ENCODE data around the gene FAM131C.
"Not testable (repeated sequence)": the region's sequence is repeated elsewhere in the genome, so short reads cannot be mapped to it uniquely, and the experiment has no call there.

The FAM131C gene

DNA sequence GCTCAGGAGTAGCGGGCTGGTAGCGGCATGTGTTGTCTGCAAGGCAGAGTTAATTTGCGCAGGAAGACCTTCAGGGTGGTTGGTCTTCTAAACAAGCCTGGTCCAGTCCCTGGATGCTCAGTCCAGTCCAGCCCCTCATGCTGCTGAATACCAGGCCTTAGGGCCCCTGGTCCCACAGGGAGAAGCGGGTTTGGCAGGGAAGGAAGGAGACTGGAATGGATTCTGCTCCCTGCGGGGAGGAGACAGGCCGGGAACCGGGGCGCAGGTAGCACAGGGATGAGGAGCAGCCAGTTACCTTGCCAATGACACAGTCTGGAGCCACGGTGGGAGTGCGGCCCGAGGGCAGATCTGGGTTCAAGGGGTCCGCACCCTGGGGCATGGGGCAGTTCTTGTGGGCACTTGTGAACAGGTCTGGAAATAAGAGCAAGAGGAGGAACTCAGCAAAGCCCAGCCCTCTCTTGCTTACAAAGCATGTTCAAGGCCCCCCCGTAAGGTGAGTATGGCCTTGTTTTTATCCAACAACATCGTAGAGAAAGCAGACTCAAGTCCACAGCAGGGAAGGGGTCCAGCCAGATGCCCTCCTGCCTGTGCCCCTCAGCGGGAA is 10.1 kb downstream of the FAM131C start:
- no peak for FAIRE-seq
- DNase-seq (ENCODE audit: extremely low spot score, insufficient read length, low read depth): no peak

DNA sequence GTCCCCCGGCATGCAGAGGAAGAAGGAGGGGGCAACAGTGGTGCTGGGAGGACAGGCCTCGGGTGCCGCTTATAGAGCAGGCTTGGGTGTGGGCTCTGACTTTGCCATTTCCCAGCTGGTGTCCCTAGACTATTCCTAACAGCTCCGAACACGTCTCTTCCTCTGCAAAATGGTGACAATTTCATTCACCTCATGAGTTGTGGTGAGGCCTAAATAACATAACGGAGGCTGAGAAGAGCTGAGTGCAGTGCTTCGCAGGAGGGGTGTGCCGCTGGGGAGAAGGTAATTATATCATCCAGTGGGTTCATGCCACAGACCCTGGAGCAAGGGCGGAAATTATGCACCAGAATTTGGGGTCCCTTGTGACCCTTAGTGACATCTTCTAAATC is 10.8 kb downstream of the FAM131C start:
- DNase-seq (ENCODE audit: extremely low spot score, insufficient read length, low read depth); FAIRE-seq: not testable (repeated sequence)

DNA sequence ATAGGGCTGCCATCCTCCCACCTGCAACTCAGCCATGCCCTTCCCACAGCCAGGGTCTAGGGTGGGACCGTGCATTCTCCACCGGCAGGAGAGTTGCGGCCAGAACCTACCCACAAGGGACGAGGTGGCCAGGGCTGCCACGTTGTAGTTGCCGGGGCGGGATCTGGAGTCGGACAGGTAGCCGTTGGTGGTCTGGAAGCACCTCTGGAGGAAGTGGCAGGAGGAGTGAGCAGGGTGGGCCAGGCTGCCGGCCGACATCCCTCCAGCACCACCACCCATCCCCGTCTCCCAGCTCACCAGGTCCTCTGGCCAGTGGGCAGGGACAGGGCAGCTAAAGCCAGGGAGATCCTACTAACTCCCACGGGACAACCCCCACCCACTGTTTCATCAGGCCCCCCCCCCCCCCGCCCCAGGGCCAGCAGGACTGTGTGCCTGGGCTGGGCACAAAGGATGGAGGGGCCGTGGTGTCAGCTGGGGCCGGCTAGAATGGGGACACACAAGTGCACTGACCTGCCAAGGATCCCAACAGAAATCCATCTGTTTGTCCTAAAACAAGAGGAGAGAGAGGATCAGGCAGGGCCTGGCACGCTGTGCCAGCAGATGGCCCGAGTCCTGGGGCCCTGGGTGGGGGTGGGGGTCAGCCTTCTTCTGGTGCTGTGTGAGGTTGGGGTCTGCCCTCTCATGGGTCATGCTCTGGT is 11.3 kb downstream of the FAM131C start:
- not testable (repeated sequence) for DNase-seq (ENCODE audit: extremely low spot score, insufficient read length, low read depth); FAIRE-seq

DNA sequence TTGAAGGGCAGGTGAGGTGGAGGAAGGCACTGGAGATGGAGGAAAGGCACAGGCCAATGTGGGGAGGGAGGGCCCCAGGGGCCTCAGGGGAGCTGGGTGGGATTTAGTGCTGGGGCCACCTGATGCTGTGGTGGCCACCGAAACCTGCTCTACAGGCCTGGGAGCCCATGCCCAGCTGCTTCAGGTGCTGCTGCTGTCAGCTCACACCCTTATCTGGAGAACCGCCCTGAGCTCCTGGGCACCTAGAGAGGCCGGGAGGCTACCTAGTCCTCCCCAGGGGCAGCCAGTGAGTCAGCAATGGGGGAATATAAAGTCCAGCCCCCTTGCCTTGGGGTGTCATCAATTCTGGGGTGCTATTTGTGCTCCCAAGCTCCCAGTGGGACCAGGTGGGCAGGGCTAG is 12.2 kb downstream of the FAM131C start:
- DNase-seq (ENCODE audit: extremely low spot score, insufficient read length, low read depth) (no peak), FAIRE-seq (no peak)

DNA sequence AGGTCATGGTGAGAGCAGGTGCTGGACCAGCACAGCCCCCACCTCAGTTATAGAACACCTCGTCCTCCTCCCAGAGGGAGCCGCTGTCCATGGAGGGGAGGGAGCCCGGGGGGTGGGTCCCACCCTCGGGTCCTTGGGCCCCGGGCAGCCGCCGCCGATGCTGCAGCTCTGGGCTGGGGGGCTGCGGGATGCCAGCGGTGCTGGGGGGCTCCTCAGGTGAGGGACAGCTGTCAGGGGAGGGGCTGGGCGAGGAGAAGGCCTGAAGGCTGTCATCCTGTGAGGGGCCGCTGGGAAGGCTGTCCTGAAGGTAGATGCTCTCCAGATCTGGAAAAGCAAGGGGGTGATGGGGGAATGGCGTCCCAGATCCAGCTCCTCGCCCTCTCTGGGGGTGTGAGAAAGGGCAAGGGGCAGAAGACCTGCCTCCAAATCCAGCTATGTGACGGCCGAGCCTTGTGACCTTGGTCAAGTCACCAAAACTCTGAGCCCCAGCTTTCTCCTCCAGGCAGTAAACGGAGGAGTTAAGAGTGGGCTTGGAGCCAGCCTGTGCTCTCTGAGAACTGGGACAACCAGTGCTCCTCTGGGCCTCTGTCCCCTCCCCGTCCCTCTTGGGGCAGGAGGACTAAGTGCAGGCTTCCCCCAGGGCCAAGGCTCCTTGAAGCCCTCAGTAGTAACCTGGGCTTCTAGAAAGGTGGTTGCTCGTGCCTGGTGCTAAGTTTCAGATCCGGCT is 14.9 kb downstream of the FAM131C start:
- not testable (repeated sequence) for DNase-seq (ENCODE audit: extremely low spot score, insufficient read length, low read depth); FAIRE-seq

DNA sequence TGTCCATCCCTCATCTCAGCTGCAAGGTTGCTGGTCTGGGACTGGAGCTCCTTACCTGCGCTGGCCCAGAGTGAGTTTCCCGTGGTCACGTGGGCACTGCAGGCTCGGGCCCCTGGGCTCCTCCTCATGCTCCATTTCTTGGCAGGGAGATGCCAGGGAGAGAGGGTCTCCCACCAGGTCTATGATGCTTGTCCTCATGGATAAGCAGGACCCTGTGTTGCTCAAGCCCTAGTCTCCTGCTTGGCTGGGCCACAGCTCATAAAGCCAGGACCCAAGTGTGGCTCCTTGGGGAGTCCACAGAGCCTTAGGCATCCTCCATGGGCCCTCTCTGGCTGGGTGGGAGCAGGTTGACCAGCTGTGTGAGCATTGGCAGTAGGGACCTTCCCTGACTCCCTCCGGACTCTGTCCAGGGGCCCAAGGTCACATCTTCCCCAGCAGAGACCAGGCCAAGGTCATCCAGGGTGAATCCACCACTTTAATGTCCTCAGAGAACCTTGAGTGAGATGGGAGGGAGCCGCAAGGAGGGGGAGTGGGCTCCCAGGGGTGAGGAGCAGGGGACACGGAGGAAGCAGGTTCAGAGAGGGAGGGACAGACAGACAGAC is 16.0 kb downstream of the FAM131C start:
- not testable (repeated sequence) for FAIRE-seq

DNA sequence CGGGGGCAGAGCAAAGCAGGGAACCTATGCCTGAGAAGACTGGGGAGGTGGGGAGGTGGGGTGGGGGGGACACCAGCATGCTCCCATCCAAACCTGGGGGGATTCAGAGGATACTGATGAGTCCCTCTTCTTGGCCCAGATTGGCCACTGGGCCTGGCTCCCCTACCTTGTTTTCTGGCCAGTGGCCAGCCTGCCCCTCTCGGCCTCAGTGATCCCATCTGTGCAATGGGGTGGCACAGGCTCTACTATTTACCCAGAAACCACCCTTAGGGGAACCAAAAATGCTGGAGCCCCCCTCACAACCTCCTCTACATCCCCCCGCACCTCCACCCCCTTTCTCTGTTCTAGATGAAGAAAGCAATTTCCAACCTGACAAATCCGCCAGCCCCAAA is 16.9 kb downstream of the FAM131C start:
- not testable (repeated sequence) for DNase-seq (ENCODE audit: extremely low spot score, insufficient read length, low read depth); FAIRE-seq

More for the DNA sequence above, 16.0 kb downstream of the FAM131C start:
- not testable (repeated sequence) for DNase-seq (ENCODE audit: extremely low spot score, insufficient read length, low read depth)

GRCh38 chr1:16055613-16056520 is 17.6 kb downstream of the FAM131C start:
- DNase-seq (ENCODE audit: extremely low spot score, insufficient read length, low read depth): peak; percentile 84
- FAIRE-seq: peak; percentile 71

GRCh38 chr1:16054598-16055540 is 18.6 kb downstream of the FAM131C start:
- DNase-seq (ENCODE audit: extremely low spot score, insufficient read length, low read depth): no peak
- FAIRE-seq: no peak

GRCh38 chr1:16053781-16054502 is 19.5 kb downstream of the FAM131C start:
- no peak for DNase-seq (ENCODE audit: extremely low spot score, insufficient read length, low read depth)
- no peak for FAIRE-seq

DNA sequence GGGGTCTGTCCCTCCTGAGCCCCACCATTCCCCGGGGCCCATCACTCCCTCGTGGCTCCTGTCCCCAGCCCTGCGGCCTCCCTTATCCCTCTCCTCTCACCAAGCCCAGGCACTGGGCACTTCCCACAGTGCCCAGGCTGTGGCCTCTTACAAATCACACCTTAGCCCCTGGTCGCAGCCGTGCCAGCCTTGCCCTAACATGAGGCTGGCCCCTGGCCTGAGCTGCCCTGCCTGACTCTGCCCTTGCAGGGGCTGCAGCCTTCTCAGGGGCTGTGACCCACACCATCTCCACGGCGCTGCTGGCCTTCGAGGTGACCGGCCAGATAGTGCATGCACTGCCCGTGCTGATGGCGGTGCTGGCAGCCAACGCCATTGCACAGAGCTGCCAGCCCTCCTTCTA is 21.5 kb downstream of the FAM131C start:
- not testable (repeated sequence) for FAIRE-seq; DNase-seq (ENCODE audit: extremely low spot score, insufficient read length, low read depth)

- DNase-seq (ENCODE audit: extremely low spot score, insufficient read length, low read depth): no peak
- no peak for FAIRE-seq
Measured at GRCh38 chr1:16051039-16051438, 22.4 kb downstream of the FAM131C start.

- DNase-seq (ENCODE audit: extremely low spot score, insufficient read length, low read depth) (no peak), FAIRE-seq (no peak)
Measured at GRCh38 chr1:16050328-16050727, 23.1 kb downstream of the FAM131C start.

DNA sequence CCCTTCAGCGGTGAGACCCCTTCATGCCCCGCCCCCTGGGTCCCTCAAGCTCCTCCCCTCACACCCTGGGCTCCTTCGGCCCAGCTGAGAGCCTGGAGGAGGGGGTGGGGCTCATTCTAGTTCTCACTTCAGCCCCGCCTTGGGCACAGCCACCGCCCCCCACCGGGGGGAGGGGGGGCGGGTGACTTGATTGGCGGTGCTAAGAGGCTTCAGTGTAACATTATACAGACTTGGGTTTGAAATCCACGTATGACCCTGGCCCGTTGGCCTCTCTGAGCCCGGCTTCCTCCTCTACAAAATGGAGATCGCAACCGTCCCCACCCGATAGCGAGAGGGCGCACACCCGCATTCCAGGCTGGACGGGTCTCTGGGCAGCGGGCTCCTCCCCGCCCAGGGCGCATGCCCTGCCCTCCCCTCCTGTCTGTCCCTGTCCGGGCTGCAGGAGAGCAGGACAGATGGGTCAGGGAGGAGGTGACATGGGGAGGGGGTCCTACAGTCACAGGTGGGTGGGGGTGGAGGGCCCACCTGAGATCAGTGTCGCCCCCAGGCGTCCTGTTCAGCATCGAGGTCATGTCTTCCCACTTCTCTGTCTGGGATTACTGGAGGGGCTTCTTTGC is 24.8 kb downstream of the FAM131C start:
- no peak for DNase-seq (ENCODE audit: extremely low spot score, insufficient read length, low read depth)
- FAIRE-seq: no peak

GRCh38 chr1:16047791-16048475 is 25.5 kb downstream of the FAM131C start:
- DNase-seq (ENCODE audit: extremely low spot score, insufficient read length, low read depth) (no peak), FAIRE-seq (no peak)

- FAIRE-seq (no peak), DNase-seq (ENCODE audit: extremely low spot score, insufficient read length, low read depth) (no peak)
Measured at GRCh38 chr1:16046842-16047241, 26.6 kb downstream of the FAM131C start.

DNA sequence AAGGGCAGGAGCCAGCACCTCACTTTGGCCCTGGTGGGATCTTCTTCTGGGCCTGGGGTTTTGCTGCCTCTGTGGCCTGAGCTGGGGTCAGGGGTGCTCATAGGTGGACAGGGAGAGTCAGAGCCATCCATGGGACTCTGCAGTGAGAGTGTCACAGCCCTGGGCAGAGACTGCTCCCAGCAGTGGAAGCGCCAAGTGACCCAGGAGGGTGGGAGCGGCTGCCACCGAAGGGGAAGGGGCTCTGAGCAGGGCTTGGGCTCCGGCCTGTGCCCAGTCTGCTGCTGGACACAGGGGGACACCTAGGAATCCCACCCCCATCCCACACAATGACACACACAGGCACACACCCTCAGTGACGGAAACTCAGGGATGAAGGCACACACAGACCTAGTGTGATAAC is 29.5 kb downstream of the FAM131C start:
- FAIRE-seq (no peak), DNase-seq (ENCODE audit: extremely low spot score, insufficient read length, low read depth) (no peak)

All from GM18507 (cell line).